Measurements from ENCODE around the gene GAB3. TPM values are rescaled to one million over a fixed set of nuclear protein-coding genes. Genes with fewer than 3 reads are reported as not detected.

GAB3 gene
- polyA plus RNA-seq, 1 of the 3 experiments (the other 2 are of a cell fraction): 4.5 TPM

DNA sequence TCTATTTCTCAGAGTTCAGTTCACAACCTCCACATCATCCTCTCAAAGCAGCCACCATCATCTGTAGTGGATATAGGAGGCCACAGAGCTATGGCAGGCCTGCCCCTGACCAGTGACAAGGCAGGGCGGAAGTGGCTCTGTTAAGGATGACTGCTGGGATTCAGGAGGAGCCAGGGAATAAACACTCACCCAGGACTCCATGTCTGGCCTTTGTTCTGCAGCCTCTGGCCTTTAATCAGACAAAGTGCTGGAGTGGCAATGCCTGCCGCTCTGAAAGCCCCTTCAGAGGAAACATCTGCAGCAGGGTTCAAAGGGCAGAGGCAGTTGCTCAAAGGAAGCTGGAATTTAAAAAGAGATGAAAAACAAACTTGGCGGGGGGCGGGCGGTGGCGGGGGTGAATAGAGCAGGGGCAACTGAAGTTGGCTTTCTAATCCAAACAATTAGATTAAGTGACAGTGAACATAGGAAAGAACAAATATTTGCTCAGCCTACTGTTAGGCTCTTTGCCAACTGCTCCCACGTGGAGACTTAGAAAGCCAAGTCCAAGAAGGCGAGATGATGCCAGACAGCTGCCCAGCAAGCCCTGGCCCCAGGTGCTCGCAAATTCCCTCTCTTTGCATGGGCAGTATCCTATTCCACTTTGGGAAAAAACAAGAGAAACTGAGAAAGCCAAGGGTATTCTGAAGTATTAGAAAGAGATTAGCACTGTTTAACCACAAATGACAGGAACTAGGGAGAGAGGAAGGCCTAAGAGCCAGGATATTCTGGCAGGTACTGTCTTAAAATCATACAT lies 48.9 kb upstream of the GAB3 start:
- Histone ChIP-seq H3K27ac (ENCODE audit: low read depth in 2 of 2, low read length in 1 of 2) (peak overlapping the region in 1 of 2 experiments; percentile 26; a peak in 2 of 4 replicates), H3F3A (replicated peaks; ENCODE audit: insufficient read depth) (no peaks in the 10 kb centered on the region), H4K20me1 (ENCODE audit: insufficient read depth) (no peaks in the 10 kb centered on the region), H3K9me3 (no peaks in the 10 kb centered on the region), H3K79me2 (ENCODE audit: insufficient read depth) (no peaks in the 10 kb centered on the region), H3K4me2 (no peak overlapping the region), H3K9ac (no peak overlapping the region), H3K9me2 (no peaks in the 10 kb centered on the region), H3K36me3 (replicated peaks in 1 of 2; ENCODE audit: control insufficient read depth in 1 of 2, insufficient read depth in 2 of 2, low read length in 1 of 2) (no peaks in the 10 kb centered on the region), H3K4me1 (ENCODE audit: control insufficient read depth in 1 of 2, insufficient read depth in 2 of 2, low read depth in 1 of 2, low read length in 1 of 2) (peaks cover 7% of the 10 kb centered on the region in 2 experiments; a peak in 1 of 4 replicates), H3K4me3 (ENCODE audit: low read depth in 2 of 2, low read length in 1 of 2) (no peak overlapping the region), H2AFZ (ENCODE audit: low read depth) (no peak overlapping the region), H3K27me3 (ENCODE audit: insufficient read depth) (no peaks in the 10 kb centered on the region)
- POLR2A ChIA-PET: no interaction called here
- DNase-seq: no peak
- TF ChIP-seq GATA2 (CRISPR knock-in tag; IDR thresholded peaks at IDR 0.05): no peak
- no peak for TF ChIP-seq JUND (IDR thresholded peaks at IDR 0.05)
- WGBS (ENCODE audit: low lambda C conversion rate): 43% methylated on average over 9 of the region's 9 CpGs
- CTCF ChIA-PET: no interaction called here

DNA sequence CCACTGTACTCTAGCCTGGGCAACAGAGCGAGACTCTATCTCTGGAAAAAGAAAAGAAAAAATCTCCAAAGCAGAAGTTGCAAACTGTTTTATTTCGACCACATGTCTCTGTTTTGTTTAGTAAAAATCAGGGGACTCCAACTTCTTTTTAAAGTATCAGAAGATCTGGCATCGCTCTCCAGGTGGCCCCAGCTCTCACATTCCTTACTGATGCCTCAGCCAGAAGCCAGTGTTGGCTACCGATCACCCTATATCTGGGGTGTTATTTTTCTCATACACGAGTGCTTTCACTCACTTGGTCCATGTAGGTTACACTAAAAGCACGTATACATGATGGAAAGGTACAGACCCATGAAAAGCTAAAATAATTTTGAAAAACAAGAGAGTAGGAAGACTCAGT lies 46.1 kb upstream of the GAB3 start:
- no peaks in the 10 kb centered on the region for H3K9me2 ChIP-seq
- H3K79me2 ChIP-seq (ENCODE audit: insufficient read depth): no peaks in the 10 kb centered on the region
- H3K36me3 ChIP-seq (replicated peaks in 1 of 2; ENCODE audit: control insufficient read depth in 1 of 2, insufficient read depth in 2 of 2, low read length in 1 of 2): no peaks in the 10 kb centered on the region
- H3K4me3 ChIP-seq (ENCODE audit: low read depth in 2 of 2, low read length in 1 of 2): no peak overlapping the region
- no peak overlapping the region for H3K9ac ChIP-seq
- peaks cover 4 to 7% of the 10 kb centered on the region in 2 experiments; a peak in 1 of 4 replicates for H3K4me1 ChIP-seq (ENCODE audit: control insufficient read depth in 1 of 2, insufficient read depth in 2 of 2, low read depth in 1 of 2, low read length in 1 of 2)
- CTCF ChIA-PET: interaction anchor here (1.0 kb wide), 1 partner anchor 48 kb away, joined by 3 read pairs; no protein-coding TSS in a partner anchor
- no peaks in the 10 kb centered on the region for H3K9me3 ChIP-seq
- H4K20me1 ChIP-seq (ENCODE audit: insufficient read depth): no peaks in the 10 kb centered on the region
- POLR2A ChIA-PET: no interaction called here
- no peaks in the 10 kb centered on the region for H3F3A ChIP-seq (replicated peaks; ENCODE audit: insufficient read depth)
- DNase-seq: no peak
- H2AFZ ChIP-seq (ENCODE audit: low read depth): no peak overlapping the region
- H3K27me3 ChIP-seq (ENCODE audit: insufficient read depth): no peaks in the 10 kb centered on the region
- 44% methylated on average over 6 of the region's 6 CpGs for WGBS (ENCODE audit: low lambda C conversion rate)
- TF ChIP-seq FOSL2 (IDR thresholded peaks at IDR 0.05; ENCODE audit: borderline replicate concordance, low read depth) (no peak), SMC3 (IDR thresholded peaks at IDR 0.05; ENCODE audit: low read depth, low read length) (no peak), TAF1 (IDR thresholded peaks at IDR 0.05; ENCODE audit: borderline replicate concordance, low read depth, low read length) (no peak), MXI1 (IDR thresholded peaks at IDR 0.05; ENCODE audit: low read depth, low read length) (no peak), YY1 (IDR thresholded peaks at IDR 0.05; ENCODE audit: low read depth) (no peak), POLR2AphosphoS5 (IDR thresholded peaks at IDR 0.05; ENCODE audit: low read depth, low read length) (no peak), MEF2A (IDR thresholded peaks at IDR 0.05; ENCODE audit: borderline replicate concordance, low read depth) (no peak)
- TF ChIP-seq, protein P1, sequence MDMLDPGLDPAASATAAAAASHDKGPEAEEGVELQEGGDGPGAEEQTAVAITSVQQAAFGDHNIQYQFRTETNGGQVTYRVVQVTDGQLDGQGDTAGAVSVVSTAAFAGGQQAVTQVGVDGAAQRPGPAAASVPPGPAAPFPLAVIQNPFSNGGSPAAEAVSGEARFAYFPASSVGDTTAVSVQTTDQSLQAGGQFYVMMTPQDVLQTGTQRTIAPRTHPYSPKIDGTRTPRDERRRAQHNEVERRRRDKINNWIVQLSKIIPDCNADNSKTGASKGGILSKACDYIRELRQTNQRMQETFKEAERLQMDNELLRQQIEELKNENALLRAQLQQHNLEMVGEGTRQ (IDR thresholded peaks at IDR 0.05; ENCODE audit: borderline replicate concordance, low read depth, low read length): no peak
- TF ChIP-seq, protein P2, sequence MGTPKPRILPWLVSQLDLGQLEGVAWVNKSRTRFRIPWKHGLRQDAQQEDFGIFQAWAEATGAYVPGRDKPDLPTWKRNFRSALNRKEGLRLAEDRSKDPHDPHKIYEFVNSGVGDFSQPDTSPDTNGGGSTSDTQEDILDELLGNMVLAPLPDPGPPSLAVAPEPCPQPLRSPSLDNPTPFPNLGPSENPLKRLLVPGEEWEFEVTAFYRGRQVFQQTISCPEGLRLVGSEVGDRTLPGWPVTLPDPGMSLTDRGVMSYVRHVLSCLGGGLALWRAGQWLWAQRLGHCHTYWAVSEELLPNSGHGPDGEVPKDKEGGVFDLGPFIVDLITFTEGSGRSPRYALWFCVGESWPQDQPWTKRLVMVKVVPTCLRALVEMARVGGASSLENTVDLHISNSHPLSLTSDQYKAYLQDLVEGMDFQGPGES (IDR thresholded peaks at IDR 0.05; ENCODE audit: low read depth, low read length): no peak
- no peak overlapping the region for H3K4me2 ChIP-seq
- no peak overlapping the region for H3K27ac ChIP-seq (ENCODE audit: low read depth in 2 of 2, low read length in 1 of 2)

All from SK-N-SH (cell line).